ENCODE results near the gene ATP2B2.

DNA sequence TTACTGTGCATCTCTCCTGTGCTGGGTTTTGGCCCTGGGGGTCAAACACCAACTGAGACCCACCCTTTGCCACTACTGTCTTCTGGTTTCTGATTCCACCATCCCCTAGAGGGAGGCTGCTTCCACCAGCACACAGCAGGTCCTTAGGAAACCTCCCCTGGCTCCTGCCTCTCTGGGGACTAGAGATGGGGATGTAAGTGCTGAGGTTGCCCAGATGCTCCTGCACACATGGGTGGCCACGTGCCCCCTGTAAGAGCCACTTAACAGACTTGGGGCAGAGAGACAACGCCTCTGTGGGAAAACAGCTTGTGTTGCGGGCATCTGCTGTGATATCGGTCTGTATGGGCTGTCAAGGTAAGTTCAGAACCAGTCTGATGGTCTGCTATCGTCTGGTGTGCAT, 83.4 kb downstream of the ATP2B2 start:
- TF ChIP-seq, protein P1, sequence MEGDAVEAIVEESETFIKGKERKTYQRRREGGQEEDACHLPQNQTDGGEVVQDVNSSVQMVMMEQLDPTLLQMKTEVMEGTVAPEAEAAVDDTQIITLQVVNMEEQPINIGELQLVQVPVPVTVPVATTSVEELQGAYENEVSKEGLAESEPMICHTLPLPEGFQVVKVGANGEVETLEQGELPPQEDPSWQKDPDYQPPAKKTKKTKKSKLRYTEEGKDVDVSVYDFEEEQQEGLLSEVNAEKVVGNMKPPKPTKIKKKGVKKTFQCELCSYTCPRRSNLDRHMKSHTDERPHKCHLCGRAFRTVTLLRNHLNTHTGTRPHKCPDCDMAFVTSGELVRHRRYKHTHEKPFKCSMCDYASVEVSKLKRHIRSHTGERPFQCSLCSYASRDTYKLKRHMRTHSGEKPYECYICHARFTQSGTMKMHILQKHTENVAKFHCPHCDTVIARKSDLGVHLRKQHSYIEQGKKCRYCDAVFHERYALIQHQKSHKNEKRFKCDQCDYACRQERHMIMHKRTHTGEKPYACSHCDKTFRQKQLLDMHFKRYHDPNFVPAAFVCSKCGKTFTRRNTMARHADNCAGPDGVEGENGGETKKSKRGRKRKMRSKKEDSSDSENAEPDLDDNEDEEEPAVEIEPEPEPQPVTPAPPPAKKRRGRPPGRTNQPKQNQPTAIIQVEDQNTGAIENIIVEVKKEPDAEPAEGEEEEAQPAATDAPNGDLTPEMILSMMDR (tag by site-specific recombination; IDR thresholded peaks at IDR 0.05): no peak
- TF ChIP-seq BCL11B (tag by site-specific recombination; IDR thresholded peaks at IDR 0.05; ENCODE audit: low read depth): no peak
